Stimulated activated CD4-positive, alpha-beta T cell treated with anti-CD3 and anti-CD28 coated beads, TNF-alpha, amount 100 ng/mL, for 24 hours (primary cell): Measurements from ENCODE around the gene AGPAT2.

Source experiments
- DNase-seq, 3 experiments: peaks; one replicate each; pipeline ENCODE4 v3.0.0-alpha.2; 2020; ENCODE audit warnings: low read depth in 3 of 3

The AGPAT2 gene

DNA sequence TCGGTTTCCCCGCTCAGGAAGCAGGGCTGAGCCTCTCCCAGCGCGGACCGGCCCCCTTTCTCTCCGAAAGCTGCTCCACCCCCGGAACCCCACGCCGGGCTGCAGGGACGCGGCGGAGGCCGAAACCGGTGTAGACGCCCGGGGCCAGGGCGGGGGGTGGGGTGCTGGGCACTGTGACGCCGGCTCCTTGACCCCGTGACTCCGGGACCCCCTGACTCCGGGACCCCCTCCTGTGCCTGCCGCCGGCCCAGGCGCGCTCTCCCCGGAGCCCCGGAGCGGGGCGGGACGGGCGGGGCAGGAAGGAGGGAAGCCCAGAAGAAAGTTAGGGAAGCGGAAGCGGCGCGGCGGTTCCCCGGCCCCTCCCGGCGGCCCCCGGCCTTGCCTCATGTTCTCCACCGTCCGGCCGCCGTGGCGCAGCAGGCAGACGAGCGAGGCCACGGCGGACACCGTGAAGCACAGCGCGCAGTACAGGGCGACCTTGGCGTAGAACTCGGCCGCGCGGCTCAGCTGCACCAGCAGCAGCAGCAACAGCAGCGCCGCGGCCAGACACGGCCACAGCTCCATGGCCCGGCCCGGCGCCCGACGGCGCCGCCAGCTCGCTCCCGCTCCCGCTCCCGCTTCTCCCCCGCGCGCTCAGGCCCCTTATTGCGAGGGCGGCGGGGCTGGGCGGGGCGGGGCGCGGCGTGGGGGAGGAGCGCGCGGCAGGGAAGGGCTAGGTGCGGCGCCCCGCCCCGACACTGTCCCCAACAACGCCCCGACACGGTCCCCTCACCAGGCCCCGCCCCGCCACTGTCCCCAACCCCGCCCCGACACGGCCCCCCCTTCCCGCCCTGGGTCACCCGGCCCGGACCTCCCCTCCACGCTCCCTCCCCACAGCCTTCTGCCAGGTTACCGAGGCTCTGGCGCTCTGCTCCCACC lies at the start of gene AGPAT2:
AGPAT2 (minus strand) TSS at position 664 of the 918 bp plus-strand sequence; CDS start at position 564, 100 bp downstream.
- peak; percentile 40 to 77 (median 52) for DNase-seq

- DNase-seq = no peak
Measured at GRCh38 chr9:136735812-136736480, 48.7 kb upstream of the AGPAT2 start.

GRCh38 chr9:136734837-136735496 lies 47.7 kb upstream of the AGPAT2 start:
- DNase-seq = no peak

GRCh38 chr9:136733611-136734010 lies 46.4 kb upstream of the AGPAT2 start:
- DNase-seq = no peak

- no peak for DNase-seq
Measured at GRCh38 chr9:136732444-136733178, 45.4 kb upstream of the AGPAT2 start.

DNA sequence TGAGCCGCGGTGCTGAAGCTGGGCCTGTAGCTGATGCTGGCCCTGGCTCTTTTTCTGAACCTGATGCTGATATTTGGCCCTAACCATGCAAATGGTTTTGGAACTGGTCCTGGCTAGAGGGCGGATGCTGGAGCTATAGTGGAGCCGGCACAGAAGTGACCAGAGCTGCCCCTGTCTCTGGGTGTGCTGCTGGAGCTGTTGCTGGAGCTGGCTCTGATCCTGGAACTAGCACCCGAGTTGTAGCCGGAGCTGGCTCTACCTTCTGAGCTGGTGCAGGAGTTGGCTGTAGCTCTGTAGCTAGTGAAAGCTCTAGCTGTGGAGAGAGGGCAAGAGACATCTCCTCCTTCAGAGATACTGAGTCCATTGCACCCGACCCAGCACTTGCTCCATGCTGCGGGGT lies 42.7 kb upstream of the AGPAT2 start:
- DNase-seq = no peak

DNA sequence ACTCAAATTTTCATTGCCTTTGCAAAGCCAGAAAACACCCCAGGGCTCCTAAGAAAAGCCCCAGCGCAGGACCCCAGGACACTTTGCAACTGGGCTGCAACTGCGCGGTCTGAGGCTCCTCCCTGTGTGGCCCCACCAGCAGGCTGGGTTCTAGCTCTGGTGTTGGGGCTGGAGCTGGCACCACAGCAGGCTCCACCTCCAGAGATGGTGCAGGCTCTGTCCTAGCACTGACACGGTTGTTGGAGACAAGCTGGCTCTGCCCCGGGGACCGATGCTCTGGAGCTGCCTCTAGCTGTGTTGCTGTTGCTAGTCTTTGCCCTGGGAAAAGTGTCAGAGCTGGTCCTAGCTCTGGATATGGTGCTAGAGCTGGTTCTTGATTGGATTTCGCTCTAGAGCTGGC lies 41.9 kb upstream of the AGPAT2 start:
- no peak for DNase-seq

DNA sequence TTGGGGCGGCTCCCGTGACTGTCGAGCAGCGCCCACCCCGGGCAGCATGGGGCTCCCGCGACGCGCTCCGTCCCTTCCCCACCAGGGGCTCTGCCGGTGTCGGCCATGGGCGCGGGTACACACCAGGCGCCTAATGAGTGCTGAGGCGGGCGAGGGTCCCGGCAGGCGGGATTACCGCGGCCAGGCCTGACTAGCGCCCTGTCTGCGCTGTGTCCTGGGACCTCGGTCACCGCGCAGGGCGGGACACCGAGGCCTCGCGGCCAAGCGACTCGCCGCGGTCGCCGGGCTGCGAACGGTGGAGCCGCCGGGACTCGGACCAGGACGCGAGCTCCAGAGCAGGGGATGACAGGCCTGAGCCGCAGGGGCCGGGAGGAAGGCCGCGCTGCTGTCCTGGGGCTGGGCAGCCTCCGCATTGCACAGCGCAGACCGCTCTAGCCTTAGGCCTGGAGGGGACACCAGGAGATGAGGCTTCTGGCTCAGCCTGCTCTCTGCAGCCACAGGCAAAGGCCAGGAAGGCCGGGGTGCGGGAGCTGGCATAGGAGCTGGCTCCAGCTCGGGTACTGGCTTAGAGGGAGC lies 41.4 kb upstream of the AGPAT2 start:
- no peak for DNase-seq

GRCh38 chr9:136728080-136728547 lies 40.9 kb upstream of the AGPAT2 start:
- peak; percentile 85 to 90 (median 87) for DNase-seq

- DNase-seq = no peak
Measured at GRCh38 chr9:136726631-136727191, 39.5 kb upstream of the AGPAT2 start.

DNA sequence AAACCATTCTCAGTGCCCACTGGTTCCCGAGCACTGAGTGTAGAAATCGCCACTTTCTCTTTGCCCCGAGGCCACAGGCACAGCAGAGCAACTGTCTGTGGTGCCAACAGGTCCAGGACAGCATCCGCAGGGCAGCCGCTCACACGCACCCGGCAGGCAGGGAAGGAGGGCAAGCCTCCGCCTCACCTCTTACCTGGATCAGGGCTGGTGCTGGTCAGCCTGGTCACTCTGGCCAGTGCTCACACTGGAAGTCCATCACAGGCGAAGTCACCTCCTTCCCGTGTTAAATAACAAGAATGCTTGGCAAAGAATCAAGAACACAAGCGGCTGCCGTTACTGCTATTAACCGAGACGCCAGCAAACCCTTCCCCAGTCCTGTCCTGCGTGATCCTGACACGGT lies 38.9 kb upstream of the AGPAT2 start:
- DNase-seq = no peak

GRCh38 chr9:136725612-136726011 lies 38.4 kb upstream of the AGPAT2 start:
- no peak for DNase-seq

- no peak for DNase-seq
Measured at GRCh38 chr9:136724772-136725171, 37.5 kb upstream of the AGPAT2 start.

GRCh38 chr9:136723989-136724388 lies 36.7 kb upstream of the AGPAT2 start:
- no peak for DNase-seq

- no peak for DNase-seq
Measured at GRCh38 chr9:136723362-136723976, 36.2 kb upstream of the AGPAT2 start.

- DNase-seq = no peak
Measured at GRCh38 chr9:136722969-136723356, 35.7 kb upstream of the AGPAT2 start.

- no peak for DNase-seq
Measured at GRCh38 chr9:136722093-136722968, 35.1 kb upstream of the AGPAT2 start.

DNA sequence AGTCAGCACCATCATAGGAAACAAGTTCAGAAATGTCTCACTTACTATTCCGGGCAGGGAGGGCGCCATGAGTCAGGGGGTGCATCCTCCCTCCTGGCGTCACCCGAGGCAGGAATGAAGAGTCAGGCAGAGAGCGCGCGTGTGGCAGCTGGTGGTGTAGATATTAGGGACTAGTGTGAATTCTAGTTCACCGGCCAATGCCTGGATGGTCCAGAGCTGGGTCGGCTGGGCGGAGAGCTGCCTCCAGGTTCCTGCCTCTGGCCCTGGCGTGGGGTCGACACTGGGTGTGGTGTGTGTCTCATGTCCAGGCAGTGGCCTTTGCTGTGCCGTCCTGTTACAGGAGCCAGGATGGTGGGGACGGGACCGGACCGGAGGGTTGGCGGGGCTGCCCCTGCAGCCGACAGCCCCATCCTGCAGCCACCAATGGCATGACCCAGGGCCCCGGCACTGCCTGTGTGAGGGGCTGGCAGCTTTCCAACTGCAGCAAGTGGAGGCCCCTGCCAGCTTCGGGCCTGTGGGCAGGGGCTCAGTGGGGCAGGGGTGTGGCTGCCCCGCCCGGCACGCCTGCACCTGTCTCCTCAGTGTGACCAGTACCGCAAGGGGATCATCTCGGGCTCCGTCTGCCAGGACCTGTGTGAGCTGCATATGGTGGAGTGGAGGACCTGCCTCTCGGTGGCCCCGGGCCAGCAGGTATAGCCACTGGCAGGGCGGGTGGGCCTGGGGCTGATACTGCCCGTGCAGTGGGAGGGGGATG lies 34.3 kb upstream of the AGPAT2 start:
- no peak for DNase-seq

DNA sequence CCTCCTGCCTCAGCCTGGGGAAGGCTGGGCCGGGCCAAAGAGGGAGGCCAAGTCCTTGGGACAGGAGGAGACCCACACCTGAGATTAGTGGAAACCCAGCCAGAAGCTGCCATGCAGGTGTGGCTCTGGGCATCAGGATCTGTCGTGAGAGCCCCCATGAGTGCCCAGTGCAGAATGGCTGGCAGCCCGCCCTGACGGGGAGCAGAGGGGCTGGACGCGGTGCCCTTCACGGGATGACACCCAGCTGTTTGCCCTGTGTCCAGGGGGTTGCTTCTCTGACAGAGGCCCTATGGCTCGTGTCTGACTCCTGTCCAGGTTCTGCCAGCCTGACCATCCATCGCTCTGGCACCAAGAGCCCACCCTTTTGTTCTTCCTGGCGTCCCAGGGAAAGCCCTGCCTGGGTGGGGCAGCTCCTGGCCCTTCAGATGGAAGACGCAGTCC lies 33.7 kb upstream of the AGPAT2 start:
- no peak for DNase-seq
